ENCODE measurements around the gene NFKBIA. TPM values are rescaled to one million over a fixed set of nuclear protein-coding genes. Genes with fewer than 3 reads are reported as not detected.

The NFKBIA gene
- total and polyA plus RNA-seq, 2 of the 8 experiments (the other 6 are each of a cell fraction or from before 2014, with no cell fraction given) = 25.9 to 49.7 TPM

GRCh38 chr14:35423621-35424020 is 19.1 kb upstream of the NFKBIA start:
- POLR2A ChIA-PET (ENCODE audit: partially characterized antibody) = no interaction called here
- Histone ChIP-seq H3K23ac (ENCODE audit: insufficient read length) (no peak overlapping the region), H3K4me2 (ENCODE audit: insufficient read depth in 1 of 2, low read depth in 2 of 2, low read length in 2 of 2) (no peak overlapping the region)

More at GRCh38 chr14:35423621-35424020, 19.1 kb upstream of the NFKBIA start:
- Histone ChIP-seq H2BK15ac (ENCODE audit: low read length) (no peak overlapping the region), H3K79me1 (ENCODE audit: low read depth, low read length) (no peaks in the 10 kb centered on the region), H3K18ac (ENCODE audit: extremely low read depth, low read length) (no peak overlapping the region), H3K4ac (replicated peaks; ENCODE audit: insufficient read length, low read depth, low read length) (no peak overlapping the region), H3K27me3 (replicated peaks in 1 of 4; ENCODE audit: control insufficient read depth in 3 of 4, extremely low read depth in 1 of 4, insufficient read depth in 3 of 4, low read length in 3 of 4) (no peaks in the 10 kb centered on the region), H3K56ac (replicated peaks; ENCODE audit: insufficient read length, low read depth, low read length) (no peak overlapping the region), H3K79me2 (ENCODE audit: control insufficient read depth in 1 of 2, insufficient read depth in 2 of 2, low read length in 2 of 2) (no peaks in the 10 kb centered on the region), H3K9ac (replicated peaks in 1 of 4; ENCODE audit: extremely low read depth in 1 of 4, low read depth in 3 of 4, low read length in 3 of 4) (no peak overlapping the region), H2BK5ac (ENCODE audit: low read depth, low read length) (no peak overlapping the region), H3K4me3 (ENCODE audit: extremely low read depth in 1 of 4, insufficient read depth in 2 of 4, low read depth in 3 of 4, low read length in 4 of 4) (no peak overlapping the region), H4K8ac (ENCODE audit: extremely low read depth, insufficient read depth, low read length) (no peak overlapping the region), H3K27ac (ENCODE audit: low read depth, low read length) (no peak overlapping the region), H3K9me3 (ENCODE audit: insufficient read depth in 2 of 2, low read depth in 1 of 2, low read length in 1 of 2) (no peaks in the 10 kb centered on the region), H2BK12ac (ENCODE audit: low read depth, low read length) (no peak overlapping the region), H2AFZ (ENCODE audit: low read length) (no peak overlapping the region), H2BK20ac (ENCODE audit: low read length) (no peak overlapping the region), H3K23me2 (ENCODE audit: low read depth, low read length) (no peaks in the 10 kb centered on the region), H3K14ac (ENCODE audit: insufficient read length) (no peak overlapping the region), H2BK120ac (replicated peaks; ENCODE audit: low read depth, low read length) (no peak overlapping the region), H4K20me1 (replicated peaks in 1 of 2; ENCODE audit: control insufficient read depth in 1 of 2, insufficient read depth in 2 of 2, low read length in 2 of 2) (no peaks in the 10 kb centered on the region), H3K36me3 (ENCODE audit: control insufficient read depth in 2 of 4, insufficient read depth in 4 of 4, low read length in 3 of 4) (no peaks in the 10 kb centered on the region), H4K5ac (ENCODE audit: insufficient read length, low read depth, low read length) (no peak overlapping the region), H4K91ac (replicated peaks; ENCODE audit: insufficient read length, low read length) (no peak overlapping the region), H3K4me1 (replicated peaks in 1 of 4; ENCODE audit: control insufficient read depth in 3 of 4, insufficient read depth in 4 of 4, low read length in 3 of 4) (no peaks in the 10 kb centered on the region), H2AK5ac (ENCODE audit: low read depth, low read length) (no peak overlapping the region)
- DNase-seq (ENCODE audit: low read depth in 1 of 2, low spot score in 2 of 2) = no peak
- no peak for FAIRE-seq
- CTCF ChIA-PET (ENCODE audit: partially characterized antibody) = interaction anchor here (1.1 to 14.2 kb wide), 6 partner anchors 11 to 281 kb away, joined by 3 to 198 read pairs (median 6); no protein-coding TSS in a partner anchor
- TF ChIP-seq KDM4A (IDR thresholded peaks at IDR 0.05; ENCODE audit: low read depth, low read length, severe bottlenecking) = no peak
- TF ChIP-seq TCF12 (IDR thresholded peaks at IDR 0.05; ENCODE audit: low read depth, low read length) = no peak
- no peak for TF ChIP-seq YY1 (IDR thresholded peaks at IDR 0.05; ENCODE audit: low read depth, low read length)
- no peak for TF ChIP-seq SIRT6 (IDR thresholded peaks at IDR 0.05; ENCODE audit: low read length)
- no peak for TF ChIP-seq SP2 (IDR thresholded peaks at IDR 0.05; ENCODE audit: low read length)
- TF ChIP-seq, protein P1, sequence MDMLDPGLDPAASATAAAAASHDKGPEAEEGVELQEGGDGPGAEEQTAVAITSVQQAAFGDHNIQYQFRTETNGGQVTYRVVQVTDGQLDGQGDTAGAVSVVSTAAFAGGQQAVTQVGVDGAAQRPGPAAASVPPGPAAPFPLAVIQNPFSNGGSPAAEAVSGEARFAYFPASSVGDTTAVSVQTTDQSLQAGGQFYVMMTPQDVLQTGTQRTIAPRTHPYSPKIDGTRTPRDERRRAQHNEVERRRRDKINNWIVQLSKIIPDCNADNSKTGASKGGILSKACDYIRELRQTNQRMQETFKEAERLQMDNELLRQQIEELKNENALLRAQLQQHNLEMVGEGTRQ (IDR thresholded peaks at IDR 0.05; ENCODE audit: low read length) = no peak
- TF ChIP-seq RXRA (IDR thresholded peaks at IDR 0.05; ENCODE audit: insufficient read depth, low read depth, low read length) = no peak
- TF ChIP-seq KDM5A (IDR thresholded peaks at IDR 0.05; ENCODE audit: low read length) = no peak
- TF ChIP-seq, protein P2, sequence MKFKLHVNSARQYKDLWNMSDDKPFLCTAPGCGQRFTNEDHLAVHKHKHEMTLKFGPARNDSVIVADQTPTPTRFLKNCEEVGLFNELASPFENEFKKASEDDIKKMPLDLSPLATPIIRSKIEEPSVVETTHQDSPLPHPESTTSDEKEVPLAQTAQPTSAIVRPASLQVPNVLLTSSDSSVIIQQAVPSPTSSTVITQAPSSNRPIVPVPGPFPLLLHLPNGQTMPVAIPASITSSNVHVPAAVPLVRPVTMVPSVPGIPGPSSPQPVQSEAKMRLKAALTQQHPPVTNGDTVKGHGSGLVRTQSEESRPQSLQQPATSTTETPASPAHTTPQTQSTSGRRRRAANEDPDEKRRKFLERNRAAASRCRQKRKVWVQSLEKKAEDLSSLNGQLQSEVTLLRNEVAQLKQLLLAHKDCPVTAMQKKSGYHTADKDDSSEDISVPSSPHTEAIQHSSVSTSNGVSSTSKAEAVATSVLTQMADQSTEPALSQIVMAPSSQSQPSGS (IDR thresholded peaks at IDR 0.05; ENCODE audit: low read length) = no peak

Data from H1 (cell line).